Astrocyte (in vitro differentiated cells and primary cell): Measurements from ENCODE around the gene NWD2. TPM values are rescaled to one million over a fixed set of nuclear protein-coding genes. Genes with fewer than 3 reads are reported as not detected.

Experiments
- DNase-seq: peaks from one replicate; pipeline ENCODE4 v3.0.0-alpha.2; 2010; ENCODE audit warnings: low read depth
- FAIRE-seq: peaks from 2 replicates; lab custom pipeline; 2011; peaks lifted over from hg19 to GRCh38; lab: Jason Lieb, UNC
- H2AFZ ChIP-seq: 2 replicates; pipeline ENCODE4 v1.6.0; 2012; ENCODE audit warnings: low read depth, low read length, inconsistent platforms
- H3K27ac ChIP-seq: 2 replicates; pipeline ENCODE4 v1.5.1; 2011; ENCODE audit warnings: low read depth, low read length, inconsistent platforms
- H3K27me3 ChIP-seq: 2 replicates; pipeline ENCODE4 v1.6.0; 2011; ENCODE audit warnings: low read length, inconsistent platforms; ENCODE audit not compliant: insufficient read depth
- H3K36me3 ChIP-seq: 2 replicates; pipeline ENCODE4 v1.5.1; 2011; ENCODE audit warnings: low read length, inconsistent platforms; ENCODE audit not compliant: insufficient read depth
- H3K4me1 ChIP-seq: 2 replicates; pipeline ENCODE4 v1.5.1; 2011; ENCODE audit warnings: low read length, inconsistent platforms; ENCODE audit not compliant: insufficient read depth
- H3K4me2 ChIP-seq: 2 replicates; pipeline ENCODE4 v1.6.0; 2012; ENCODE audit warnings: low read length, inconsistent platforms
- H3K4me3 ChIP-seq: 2 replicates; pipeline ENCODE4 v1.5.1; 2011; ENCODE audit warnings: low read depth, mild to moderate bottlenecking, low read length, inconsistent platforms; ENCODE audit not compliant: insufficient read depth
- H3K79me2 ChIP-seq: 2 replicates; pipeline ENCODE4 v1.6.0; 2012; ENCODE audit warnings: mild to moderate bottlenecking, low read length, inconsistent platforms; ENCODE audit not compliant: insufficient read depth
- H3K9ac ChIP-seq: 2 replicates; pipeline ENCODE4 v1.6.0; 2012; ENCODE audit warnings: mild to moderate bottlenecking, low read length, inconsistent platforms
- H3K9me3 ChIP-seq: 2 replicates; pipeline ENCODE4 v1.5.1; 2012; ENCODE audit warnings: low read depth, mild to moderate bottlenecking, low read length, inconsistent platforms; ENCODE audit not compliant: insufficient read depth
- H4K20me1 ChIP-seq: 2 replicates; pipeline ENCODE4 v1.6.0; 2012; ENCODE audit warnings: low read length, inconsistent platforms; ENCODE audit not compliant: insufficient read depth
- H3K27ac Mint-ChIP-seq: one replicate; pipeline ENCODE4 v1.8.0; 2021; ENCODE audit warnings: mild to moderate bottlenecking, mixed read lengths; ENCODE audit not compliant: unreplicated experiment
- H3K27me3 Mint-ChIP-seq: one replicate; pipeline ENCODE4 v1.8.0; 2021; ENCODE audit warnings: low read depth, mixed read lengths; ENCODE audit not compliant: unreplicated experiment
- H3K36me3 Mint-ChIP-seq: one replicate; pipeline ENCODE4 v1.8.0; 2021; ENCODE audit warnings: low read depth, mixed read lengths; ENCODE audit not compliant: unreplicated experiment
- H3K4me1 Mint-ChIP-seq: one replicate; pipeline ENCODE4 v1.8.0; 2021; ENCODE audit warnings: low read depth, mixed read lengths; ENCODE audit not compliant: unreplicated experiment
- H3K4me3 Mint-ChIP-seq: one replicate; pipeline ENCODE4 v1.8.0; 2021; ENCODE audit warnings: mild to moderate bottlenecking, moderate library complexity, mixed read lengths; ENCODE audit not compliant: unreplicated experiment
- H3K9me3 Mint-ChIP-seq: one replicate; pipeline ENCODE4 v1.8.0; 2021; ENCODE audit warnings: mild to moderate bottlenecking, mixed read lengths; ENCODE audit not compliant: unreplicated experiment
- EZH2 ChIP-seq: IDR thresholded peaks from 2 replicates; pipeline ENCODE4 v1.6.1; 2012; ENCODE audit warnings: mild to moderate bottlenecking, low read length, inconsistent platforms; ENCODE audit not compliant: insufficient read depth
- total RNA-seq: library from RNA; stranded (reverse); gene quantifications from 2 replicates; pipeline ENCODE4 v1.2.1, GENCODE V29; 2021
- TF ChIP-seq, protein P1 (sequence below): IDR thresholded peaks from 2 replicates; pipeline ENCODE4 v1.5.1; 2011; ENCODE audit warnings: low read depth, mild to moderate bottlenecking, inconsistent platforms, low read length, moderate library complexity; ENCODE audit not compliant: insufficient read depth

Gene NWD2
- total RNA-seq, 1 donor from 2014 or later: not detected

DNA sequence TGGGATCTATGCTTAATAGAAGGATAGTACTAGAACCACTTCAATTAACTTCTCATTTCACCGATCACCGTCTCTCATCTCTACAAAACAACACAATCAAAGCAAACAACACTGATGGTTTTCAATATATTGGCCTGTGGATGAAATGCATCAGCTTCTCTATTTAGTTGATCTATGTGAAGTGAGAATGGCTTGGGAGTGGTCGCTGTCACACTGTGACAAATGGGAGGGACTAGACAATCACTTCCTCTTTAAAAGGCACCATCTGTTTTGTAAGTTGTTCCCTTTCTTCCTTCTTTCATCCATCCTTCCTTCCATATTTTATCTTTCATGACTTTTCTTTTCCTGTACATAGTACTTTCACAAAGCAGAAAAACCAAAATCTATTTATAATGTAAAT, 23.9 kb upstream of the NWD2 start:
- H3K79me2 ChIP-seq: no peaks in the 10 kb centered on the region
- no peaks in the 10 kb centered on the region for H3K36me3 ChIP-seq
- no peak overlapping the region for H3K4me2 ChIP-seq
- Mint-ChIP-seq H3K9me3 (no peaks in the 10 kb centered on the region), H3K4me1 (peaks cover 2% of the 10 kb centered on the region), H3K36me3 (no peaks in the 10 kb centered on the region), H3K27ac (no peak overlapping the region), H3K27me3 (peaks cover 5% of the 10 kb centered on the region), H3K4me3 (no peak overlapping the region)
- TF ChIP-seq, protein P1, sequence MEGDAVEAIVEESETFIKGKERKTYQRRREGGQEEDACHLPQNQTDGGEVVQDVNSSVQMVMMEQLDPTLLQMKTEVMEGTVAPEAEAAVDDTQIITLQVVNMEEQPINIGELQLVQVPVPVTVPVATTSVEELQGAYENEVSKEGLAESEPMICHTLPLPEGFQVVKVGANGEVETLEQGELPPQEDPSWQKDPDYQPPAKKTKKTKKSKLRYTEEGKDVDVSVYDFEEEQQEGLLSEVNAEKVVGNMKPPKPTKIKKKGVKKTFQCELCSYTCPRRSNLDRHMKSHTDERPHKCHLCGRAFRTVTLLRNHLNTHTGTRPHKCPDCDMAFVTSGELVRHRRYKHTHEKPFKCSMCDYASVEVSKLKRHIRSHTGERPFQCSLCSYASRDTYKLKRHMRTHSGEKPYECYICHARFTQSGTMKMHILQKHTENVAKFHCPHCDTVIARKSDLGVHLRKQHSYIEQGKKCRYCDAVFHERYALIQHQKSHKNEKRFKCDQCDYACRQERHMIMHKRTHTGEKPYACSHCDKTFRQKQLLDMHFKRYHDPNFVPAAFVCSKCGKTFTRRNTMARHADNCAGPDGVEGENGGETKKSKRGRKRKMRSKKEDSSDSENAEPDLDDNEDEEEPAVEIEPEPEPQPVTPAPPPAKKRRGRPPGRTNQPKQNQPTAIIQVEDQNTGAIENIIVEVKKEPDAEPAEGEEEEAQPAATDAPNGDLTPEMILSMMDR: no peak
- no peak for TF ChIP-seq EZH2
- no peaks in the 10 kb centered on the region for H4K20me1 ChIP-seq
- H3K27me3 ChIP-seq: no peaks in the 10 kb centered on the region
- no peak for FAIRE-seq
- no peak overlapping the region for H3K9ac ChIP-seq
- no peak for DNase-seq
- H3K4me1 ChIP-seq: no peaks in the 10 kb centered on the region
- H2AFZ ChIP-seq: no peak overlapping the region
- H3K9me3 ChIP-seq: no peaks in the 10 kb centered on the region
- no peak overlapping the region for H3K27ac ChIP-seq
- H3K4me3 ChIP-seq: no peak overlapping the region

DNA sequence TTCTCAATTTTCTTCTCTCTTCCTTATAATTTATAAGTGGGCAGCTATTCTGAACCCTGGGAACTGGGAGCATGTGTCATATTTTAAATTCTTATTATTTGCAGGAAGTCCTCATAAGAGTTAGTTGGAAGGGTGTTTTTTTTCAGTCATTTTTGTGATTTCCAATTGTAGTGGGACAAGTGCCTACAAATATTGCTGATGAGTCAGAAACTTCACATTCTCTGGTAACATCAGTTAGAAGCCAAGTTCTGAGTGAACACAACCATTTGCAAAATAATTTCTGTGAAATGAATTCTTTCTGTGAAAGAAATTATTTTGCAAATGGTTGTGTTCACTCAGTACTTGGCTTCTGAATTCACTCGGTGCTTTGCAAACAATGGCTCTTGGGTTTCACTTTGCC, 20.8 kb upstream of the NWD2 start:
- no peaks in the 10 kb centered on the region for H3K36me3 ChIP-seq
- TF ChIP-seq, protein P1: no peak
- TF ChIP-seq EZH2: no peak
- FAIRE-seq: no peak

DNA sequence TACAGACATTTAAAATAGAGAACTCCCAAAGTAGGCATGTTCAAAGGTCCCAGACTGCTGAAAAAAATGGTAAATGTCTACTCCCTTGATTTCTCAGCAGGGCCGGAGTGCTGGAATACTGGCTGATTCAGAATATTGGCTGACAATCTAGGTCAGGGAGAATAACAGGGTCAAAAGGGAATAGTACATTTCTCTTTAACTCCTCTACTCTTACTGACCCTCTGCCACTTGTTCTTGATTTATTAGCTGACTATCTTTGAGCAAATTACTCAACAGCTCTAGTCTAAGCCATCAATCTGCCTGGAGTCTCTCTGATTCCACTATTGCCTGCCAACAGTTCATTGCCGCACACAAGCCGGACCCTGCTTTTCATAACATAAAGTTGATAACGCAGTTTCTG, 19.7 kb upstream of the NWD2 start:
- Mint-ChIP-seq H3K9me3 (no peaks in the 10 kb centered on the region), H3K27me3 (peaks cover 16% of the 10 kb centered on the region), H3K27ac (no peak overlapping the region), H3K4me1 (peaks cover 1% of the 10 kb centered on the region), H3K4me3 (no peak overlapping the region), H3K36me3 (no peaks in the 10 kb centered on the region)
- Histone ChIP-seq H3K9ac (no peak overlapping the region), H3K27me3 (no peaks in the 10 kb centered on the region), H3K36me3 (no peaks in the 10 kb centered on the region), H3K4me1 (no peaks in the 10 kb centered on the region), H4K20me1 (no peaks in the 10 kb centered on the region), H2AFZ (no peak overlapping the region), H3K4me2 (no peak overlapping the region), H3K9me3 (no peaks in the 10 kb centered on the region), H3K27ac (no peak overlapping the region), H3K4me3 (no peak overlapping the region), H3K79me2 (no peaks in the 10 kb centered on the region)
- TF ChIP-seq, protein P1: no peak
- TF ChIP-seq EZH2: no peak
- DNase-seq (no peak), FAIRE-seq (no peak)

More for the DNA sequence above, 20.8 kb upstream of the NWD2 start:
- Histone ChIP-seq H3K79me2 (no peaks in the 10 kb centered on the region), H4K20me1 (no peaks in the 10 kb centered on the region), H2AFZ (no peak overlapping the region), H3K4me3 (no peak overlapping the region), H3K9ac (no peak overlapping the region), H3K27ac (no peak overlapping the region), H3K9me3 (no peaks in the 10 kb centered on the region), H3K4me1 (no peaks in the 10 kb centered on the region), H3K4me2 (no peak overlapping the region), H3K27me3 (no peaks in the 10 kb centered on the region)
- Mint-ChIP-seq H3K36me3 (no peaks in the 10 kb centered on the region), H3K9me3 (no peaks in the 10 kb centered on the region), H3K27ac (no peak overlapping the region), H3K4me3 (no peak overlapping the region), H3K4me1 (peaks cover 2% of the 10 kb centered on the region), H3K27me3 (peaks cover 16% of the 10 kb centered on the region)
- DNase-seq: no peak
